K562 (cell line): Measurements from ENCODE around the gene CD14. TPM values are rescaled to one million over a fixed set of nuclear protein-coding genes. Genes with fewer than 3 reads are reported as not detected.

ENCODE experiments used
- ATAC-seq: fragments of 200-7000 bp; cut with Tn5 transposase; 3 replicates; pipeline ENCODE4 v1.9.1; 2020; ENCODE audit warnings: moderate library complexity
- BruUV-seq: library from RNA; stranded (reverse); fragments of 400-500 nt; replicated peaks from 2 replicates; lab custom pipeline; 2021; lab: Mats Ljungman, UMichigan
- CTCF ChIA-PET: fragments of 300-600 bp; formaldehyde crosslinking; extraction: SDS; loops from one replicate; lab custom pipeline; 2021; ENCODE audit warnings: low intra/inter-chr PET ratio; lab: Yijun Ruan, JAX
- POLR2A ChIA-PET: fragments of 300-600, 350-650 bp; sonication (Branson Sonifier 250); formaldehyde crosslinking; extraction: SDS; loops from one replicate; lab custom pipeline; 2021; ENCODE audit warnings: antibody characterized with exemption, inconsistent platforms; lab: Yijun Ruan, JAX
- DNase-seq, 4 experiments: peaks; one replicate each; pipeline versions ENCODE4 v3.0.0 to v3.0.0-alpha.2; 2011 to 2018; ENCODE audit warnings: low spot score in 3 of 4, mixed read lengths in 3 of 4; ENCODE audit errors: extremely low read depth in 1 of 4
- FAIRE-seq: peaks from 2 replicates; lab custom pipeline; 2011; peaks lifted over from hg19 to GRCh38; lab: Jason Lieb, UNC
- H2AFZ ChIP-seq: 2 replicates; pipeline ENCODE4 v1.6.0; 2011; ENCODE audit warnings: low read depth, low read length, control low read depth, inconsistent platforms
- H3K27ac ChIP-seq: fragments of 200-600 bp; 3 replicates; pipeline ENCODE4 v1.8.0; 2011; ENCODE audit warnings: low read depth, mild to moderate bottlenecking, control low read depth, inconsistent platforms, low read length, moderate library complexity, mixed read lengths; ENCODE audit errors: extremely low read depth
- H3K27me3 ChIP-seq, 2 experiments: fragments of 300-600 bp in 1 of 2; 2 replicates in 1 of 2; 3 replicates in 1 of 2; pipeline versions ENCODE4 v1.6.0 to v1.8.0; 2011; ENCODE audit warnings: inconsistent platforms in 2 of 2, low read length in 2 of 2, mild to moderate bottlenecking in 1 of 2, mixed read lengths in 1 of 2, moderate library complexity in 1 of 2; ENCODE audit not compliant: control insufficient read depth in 2 of 2, insufficient read depth in 2 of 2
- H3K36me3 ChIP-seq: fragments of 300-600 bp; 3 replicates; pipeline ENCODE4 v1.8.0; 2011; ENCODE audit warnings: mild to moderate bottlenecking, low read length, inconsistent platforms; ENCODE audit not compliant: control insufficient read depth, insufficient read depth
- H3K4me1 ChIP-seq, 2 experiments: fragments of 200-600 bp in 1 of 2; replicated peaks in 1 of 2; 2 replicates in 1 of 2; 3 replicates in 1 of 2; pipeline versions ENCODE4 v1.5.1 to v1.8.0; 2011; ENCODE audit warnings: inconsistent platforms in 2 of 2, low read length in 2 of 2, mild to moderate bottlenecking in 1 of 2, mixed read lengths in 1 of 2, moderate library complexity in 1 of 2; ENCODE audit not compliant: control insufficient read depth in 2 of 2, insufficient read depth in 2 of 2
- H3K4me2 ChIP-seq: 2 replicates; pipeline ENCODE4 v1.6.1; 2011; ENCODE audit warnings: low read length, control low read depth, inconsistent platforms, mixed read lengths; ENCODE audit not compliant: insufficient read depth
- H3K4me3 ChIP-seq: fragments of 200-600 bp; sonication (generic), shearing (Covaris generic); 2 replicates; pipeline ENCODE4 v1.5.1; 2016; ENCODE audit warnings: control low read depth, inconsistent platforms
- H3K79me2 ChIP-seq: fragments of 200-600 bp; 3 replicates; pipeline ENCODE4 v1.8.0; 2011; ENCODE audit warnings: low read length, inconsistent platforms; ENCODE audit not compliant: control insufficient read depth, insufficient read depth
- H3K9ac ChIP-seq, 2 experiments: 2 replicates each; pipeline versions ENCODE4 v1.6.0 to v1.6.1; 2011; ENCODE audit warnings: low read depth in 2 of 2, low read length in 2 of 2, control low read depth in 1 of 2, inconsistent platforms in 1 of 2, mild to moderate bottlenecking in 1 of 2, mixed read lengths in 1 of 2; ENCODE audit not compliant: insufficient read depth in 1 of 2
- H3K9me1 ChIP-seq: one replicate; pipeline ENCODE4 v1.6.0; 2011; ENCODE audit warnings: inconsistent platforms, mild to moderate bottlenecking, low read length, moderate library complexity; ENCODE audit not compliant: control insufficient read depth, insufficient read depth
- H3K9me3 ChIP-seq: replicated peaks from 2 replicates; pipeline ENCODE4 v1.5.1; 2011; ENCODE audit warnings: low read depth, low read length, inconsistent platforms; ENCODE audit not compliant: control insufficient read depth, insufficient read depth
- H4K20me1 ChIP-seq: replicated peaks from 2 replicates; pipeline ENCODE4 v1.6.1; 2011; ENCODE audit warnings: low read length, inconsistent platforms, mixed read lengths; ENCODE audit not compliant: control insufficient read depth, insufficient read depth
- ESRRA ChIP-seq: fragments of 450-650 bp; IDR thresholded peaks from 2 replicates; pipeline ENCODE4 v1.6.1; 2014; ENCODE audit warnings: low read depth, mild to moderate bottlenecking, moderate library complexity, borderline replicate concordance
- ESRRB ChIP-seq: fragments of 250-450 bp; sonication (Bioruptor Pico); IDR thresholded peaks from 2 replicates; pipeline ENCODE4 v1.5.0; 2020; ENCODE audit warnings: mild to moderate bottlenecking, moderate library complexity, borderline replicate concordance
- IRF2 ChIP-seq: sonication (generic); formaldehyde crosslinking; IDR thresholded peaks from 2 replicates; pipeline ENCODE4 v1.8.1; 2022; ENCODE audit warnings: mild to moderate bottlenecking, missing genetic modification reagents
- RBFOX2 ChIP-seq: fragments of 200-400 bp; formaldehyde crosslinking; IDR thresholded peaks from 2 replicates; pipeline ENCODE4 v1.6.1; 2017; ENCODE audit warnings: low read depth, mild to moderate bottlenecking, low read length, moderate library complexity
- STAT5B ChIP-seq: fragments of 250-450 bp; sonication (Bioruptor Pico); IDR thresholded peaks from 2 replicates; pipeline ENCODE4 v1.8.0; 2021; ENCODE audit warnings: mild to moderate bottlenecking, inconsistent platforms
- ZEB2 ChIP-seq: fragments of 450-650 bp; IDR thresholded peaks from 2 replicates; pipeline ENCODE4 v1.6.1; 2016
- ZNF79 ChIP-seq: fragments of 250-450 bp; sonication (Bioruptor Pico); IDR thresholded peaks from 2 replicates; pipeline ENCODE4 v1.4.0; 2020; ENCODE audit warnings: low read depth, mild to moderate bottlenecking, moderate library complexity
- WGBS: fragments of 100-300 bp; shearing (Covaris generic); methylation state at CpG from one replicate; pipeline ENCODE4 v1.1.6; 2016; ENCODE audit warnings: low coverage, mixed read lengths; ENCODE audit not compliant: insufficient coverage; ENCODE audit errors: missing lambda C conversion rate; 5-methylcytosine and 5-hydroxymethylcytosine counted together
- in situ Hi-C: fragments of 300-500 bp; cut with MboI; formaldehyde crosslinking; loops from 4 replicates; pipeline ENCODE4 v1.15.0; 2018; ENCODE audit warnings: inconsistent platforms, mixed read lengths
- intact Hi-C: fragments of 100-400 bp; cut with micrococcal nuclease; formaldehyde crosslinking; loops from 2 replicates; pipeline ENCODE4 v1.14.2; 2022
- polyA plus RNA-seq, 8 experiments: library from polyadenylated mRNA; depleted of rRNA in 4 of 8; stranded (reverse) in 5 of 8; unstranded in 3 of 8; fragments of >200 nt; fragmentation: Nextera tagmentation in 2 of 8; fragmentation: Illumina TruSeq in 1 of 8; extraction: Ambion mirVana in 2 of 8; extraction: Trizol in 1 of 8; gene quantifications; 2 replicates each; pipeline versions ENCODE4 v1.2.1 to v1.2.3, GENCODE V29; 2011 to 2014; ENCODE audit warnings: inconsistent platforms in 1 of 8, missing spikeins in 1 of 8
- total RNA-seq, 7 experiments: library from RNA; depleted of rRNA in 6 of 7; stranded (reverse); fragments of >200 nt in 6 of 7; fragmentation: Illumina TruSeq in 2 of 7; extraction: Trizol in 2 of 7; gene quantifications; 2 replicates each; pipeline versions ENCODE4 v1.2.1 to v1.2.3, GENCODE V29; 2011 to 2021; ENCODE audit warnings: low replicate concordance in 1 of 7

The CD14 gene
- total and polyA plus RNA-seq, 9 of the 15 experiments (the other 6 are each of a cell fraction or from before 2014, with no cell fraction given), result 0.07 to 0.47 (median 0.14) TPM; not detected in 2

- Histone ChIP-seq H3K27me3 (no peaks in the 10 kb centered on the region), H3K4me1 (peaks cover 3 to 4% of the 10 kb centered on the region in 2 experiments; a peak in 1 of 5 replicates), H3K9ac (no peak overlapping the region), H3K27ac (no peak overlapping the region), H3K79me2 (no peaks in the 10 kb centered on the region), H3K36me3 (no peaks in the 10 kb centered on the region), H3K9me1 (no peaks in the 10 kb centered on the region), H3K4me2 (no peak overlapping the region), H3K9me3 (no peaks in the 10 kb centered on the region), H3K4me3 (no peak overlapping the region), H2AFZ (no peak overlapping the region), H4K20me1 (no peaks in the 10 kb centered on the region)
- no TSS peak for BruUV-seq
- CTCF ChIA-PET, result no interaction called here
- 67% methylated on average over 5 of the region's 5 CpGs for WGBS
- no peak for TF ChIP-seq STAT5B (CRISPR knock-in tag)
- TF ChIP-seq RBFOX2, result no peak
- no peak for TF ChIP-seq ZNF79 (CRISPR knock-in tag)
- TF ChIP-seq IRF2 (CRISPR knock-in tag), result no peak
- TF ChIP-seq ESRRA, result no peak
- TF ChIP-seq ESRRB (CRISPR knock-in tag), result no peak
- no peak for TF ChIP-seq ZEB2
- intact Hi-C loops (no loop called here), in situ Hi-C loops (no loop called here)
- FAIRE-seq, result no peak
- no peak for DNase-seq
- POLR2A ChIA-PET, result no interaction called here
- no peak for ATAC-seq
Observed at GRCh38 chr5:140588311-140589070, 44.5 kb downstream of the CD14 start.
